NT2/D1 (cell line): ENCODE data around the gene KIZ.

Experiments
- SUZ12 ChIP-seq: IDR thresholded peaks from 2 replicates; pipeline ENCODE4 v1.6.1; 2011; ENCODE audit not compliant: insufficient read length, insufficient read depth; ENCODE audit errors: extremely low read depth
- YY1 ChIP-seq: IDR thresholded peaks from 2 replicates; pipeline ENCODE4 v1.6.1; 2011; ENCODE audit not compliant: insufficient read length, insufficient read depth
- ZNF274 ChIP-seq: IDR thresholded peaks from 2 replicates; pipeline ENCODE4 v1.6.1; 2011; ENCODE audit warnings: mild to moderate bottlenecking, low read depth, low read length

GRCh38 chr20:21096321-21097043, 29.4 kb upstream of the KIZ start:
- TF ChIP-seq ZNF274 (no peak), SUZ12 (no peak), YY1 (no peak)
